ENCODE results near the gene IL17C.
A peak's percentile ranks its signal among the peaks of the same experiment; 100 is the strongest.

Gene IL17C

DNA sequence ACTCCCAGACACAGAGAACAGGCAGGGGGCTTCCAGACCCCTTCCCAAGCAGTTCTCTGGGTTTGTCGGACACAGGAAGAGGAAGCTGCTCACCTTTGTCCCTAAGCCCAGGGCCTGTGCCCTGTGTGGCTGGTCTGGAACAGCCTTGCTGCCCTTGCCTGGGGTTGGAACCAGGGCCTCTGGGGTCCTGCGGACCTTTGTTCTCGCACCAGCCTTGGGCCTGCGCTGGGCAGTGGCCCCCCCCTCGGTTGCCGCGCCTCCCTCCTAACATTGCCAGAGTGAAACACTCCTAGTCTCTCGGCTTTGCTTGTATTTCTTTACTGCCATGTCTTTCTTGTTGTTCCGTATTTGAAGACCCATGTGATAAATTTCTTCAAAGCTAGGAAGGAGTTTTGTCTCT lies 8.5 kb upstream of the IL17C start:
- no peak for DNase-seq

DNA sequence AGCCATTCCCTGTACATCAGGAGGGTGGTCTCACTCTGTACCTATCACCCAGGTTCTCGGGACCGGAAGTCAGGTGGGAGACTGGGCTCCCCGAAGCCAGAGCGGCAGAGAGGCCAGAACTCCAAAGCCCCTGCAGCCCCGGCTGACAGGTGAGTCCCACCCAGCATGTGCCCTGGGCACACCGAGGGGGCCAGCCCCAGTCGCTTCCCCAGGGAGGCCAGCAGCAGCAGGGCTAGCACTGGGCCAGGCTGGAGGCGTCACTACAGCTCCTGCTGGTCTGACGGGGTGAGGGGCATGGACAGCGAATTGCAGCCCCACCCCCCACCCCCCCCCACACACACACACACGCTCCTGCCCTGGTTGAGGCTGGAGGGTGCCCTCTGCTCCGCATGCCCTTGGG lies 7.9 kb upstream of the IL17C start:
- DNase-seq: no peak

DNA sequence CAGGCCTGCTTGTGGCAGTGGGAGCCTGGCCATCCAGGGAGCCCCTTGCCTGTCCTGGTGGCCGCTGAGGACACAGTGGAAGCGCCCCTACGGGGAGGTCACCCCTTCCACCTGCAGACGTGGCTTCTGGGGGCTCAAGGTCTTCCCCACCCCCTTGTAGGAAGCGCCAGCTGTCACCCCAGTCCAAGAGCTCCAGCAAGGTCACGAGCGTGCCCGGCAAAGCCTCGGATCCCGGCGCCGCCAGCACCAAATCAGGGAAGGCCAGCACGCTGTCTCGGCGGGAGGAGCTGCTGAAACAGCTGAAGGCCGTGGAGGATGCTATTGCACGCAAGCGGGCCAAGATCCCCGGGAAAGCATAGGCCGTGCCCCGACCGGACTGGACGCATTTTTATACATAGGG lies 7.4 kb upstream of the IL17C start:
- no peak for DNase-seq

DNA sequence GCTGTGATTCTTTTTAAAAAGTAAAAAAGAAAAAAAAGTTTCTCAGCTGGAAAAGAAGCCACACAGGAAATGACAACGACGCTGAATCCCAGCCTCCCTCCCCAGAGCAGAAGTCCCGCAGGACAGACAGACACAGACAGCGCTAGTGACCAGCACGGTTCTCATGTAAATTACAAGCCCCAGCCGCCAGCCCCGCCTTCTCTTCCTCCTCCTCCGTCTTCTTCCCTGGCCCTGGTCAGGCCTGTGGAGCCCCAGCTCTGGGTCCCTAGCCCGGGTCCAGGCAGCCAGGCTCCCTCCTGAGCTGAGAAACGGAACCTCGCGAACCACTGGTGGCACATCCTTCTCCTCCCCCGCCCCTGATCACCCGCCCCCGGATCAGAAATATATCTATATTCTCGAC lies 7.0 kb upstream of the IL17C start:
- no peak for DNase-seq

DNA sequence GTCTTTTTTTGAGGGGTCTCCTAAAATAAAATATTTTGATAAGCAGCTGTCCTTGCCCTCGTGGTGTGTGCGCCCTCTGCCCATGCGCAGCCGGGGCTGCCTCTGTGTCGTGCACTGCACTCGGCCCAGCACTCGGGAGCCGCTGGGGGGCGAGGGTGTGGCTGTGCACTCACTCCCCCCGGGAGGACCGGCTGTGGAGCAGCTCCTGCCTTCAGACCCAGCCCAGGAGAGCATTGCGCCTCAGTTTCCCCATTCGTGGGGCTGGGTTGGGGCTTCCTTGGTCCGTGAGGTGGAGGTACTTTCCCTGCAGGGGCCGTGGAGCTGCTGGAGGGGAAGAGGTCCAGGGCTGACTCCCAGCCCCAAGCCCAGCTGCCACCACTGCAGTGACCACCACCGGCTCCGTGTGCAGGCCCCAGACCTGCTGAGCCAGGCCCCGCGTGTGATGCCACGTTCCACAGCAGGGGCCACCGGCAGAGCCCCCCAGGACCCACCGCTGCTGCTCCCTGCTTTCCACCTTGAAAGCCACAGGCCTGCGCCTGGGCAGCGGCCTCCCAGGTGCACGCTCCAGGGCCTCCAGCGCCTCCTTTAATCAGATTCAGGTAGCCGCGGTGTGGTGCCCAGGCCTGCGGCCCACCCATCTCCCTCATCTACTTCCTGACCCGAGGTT lies 6.3 kb upstream of the IL17C start:
- no peak for DNase-seq

DNA sequence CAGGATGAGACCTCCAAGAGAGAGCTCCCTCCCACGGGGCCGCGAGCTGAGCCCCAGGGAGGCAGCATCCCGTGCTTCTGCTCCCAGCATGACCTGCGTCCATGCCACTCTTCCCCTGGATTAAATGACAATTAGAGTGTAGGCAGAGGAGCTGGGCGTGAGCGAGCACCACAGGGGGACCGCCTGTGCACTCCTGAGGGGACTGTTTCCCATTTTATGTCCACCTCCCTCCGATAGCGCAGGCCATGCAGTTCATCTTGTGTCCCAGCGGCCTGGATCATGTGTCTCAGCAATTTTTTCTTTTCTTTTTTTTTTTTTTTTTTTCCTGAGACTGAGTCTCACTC lies 5.8 kb upstream of the IL17C start:
- DNase-seq: no peak

DNA sequence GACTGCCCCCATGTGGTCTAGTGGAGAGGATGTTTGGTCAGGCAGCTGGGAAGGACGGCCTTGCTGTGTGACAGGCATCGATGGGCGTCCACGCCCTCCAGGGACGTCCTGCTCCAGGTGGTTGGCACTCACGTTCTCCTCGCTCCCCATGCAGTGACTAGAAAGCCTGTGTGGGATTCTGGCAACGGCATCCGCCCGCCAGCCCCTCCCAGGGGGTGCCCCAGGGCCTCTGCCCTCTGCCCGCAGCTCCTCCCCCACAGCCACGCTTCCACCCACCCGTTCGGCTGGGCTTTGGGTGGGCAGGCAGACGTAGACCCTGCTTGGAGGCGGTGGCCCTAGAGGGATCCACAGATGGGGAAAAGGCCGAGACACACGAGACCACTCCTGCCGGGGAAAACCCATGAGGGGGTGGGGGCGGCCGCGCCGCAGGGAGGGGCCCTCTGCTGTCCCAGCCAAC lies 4.7 kb upstream of the IL17C start:
- peak; percentile 56 for DNase-seq

DNA sequence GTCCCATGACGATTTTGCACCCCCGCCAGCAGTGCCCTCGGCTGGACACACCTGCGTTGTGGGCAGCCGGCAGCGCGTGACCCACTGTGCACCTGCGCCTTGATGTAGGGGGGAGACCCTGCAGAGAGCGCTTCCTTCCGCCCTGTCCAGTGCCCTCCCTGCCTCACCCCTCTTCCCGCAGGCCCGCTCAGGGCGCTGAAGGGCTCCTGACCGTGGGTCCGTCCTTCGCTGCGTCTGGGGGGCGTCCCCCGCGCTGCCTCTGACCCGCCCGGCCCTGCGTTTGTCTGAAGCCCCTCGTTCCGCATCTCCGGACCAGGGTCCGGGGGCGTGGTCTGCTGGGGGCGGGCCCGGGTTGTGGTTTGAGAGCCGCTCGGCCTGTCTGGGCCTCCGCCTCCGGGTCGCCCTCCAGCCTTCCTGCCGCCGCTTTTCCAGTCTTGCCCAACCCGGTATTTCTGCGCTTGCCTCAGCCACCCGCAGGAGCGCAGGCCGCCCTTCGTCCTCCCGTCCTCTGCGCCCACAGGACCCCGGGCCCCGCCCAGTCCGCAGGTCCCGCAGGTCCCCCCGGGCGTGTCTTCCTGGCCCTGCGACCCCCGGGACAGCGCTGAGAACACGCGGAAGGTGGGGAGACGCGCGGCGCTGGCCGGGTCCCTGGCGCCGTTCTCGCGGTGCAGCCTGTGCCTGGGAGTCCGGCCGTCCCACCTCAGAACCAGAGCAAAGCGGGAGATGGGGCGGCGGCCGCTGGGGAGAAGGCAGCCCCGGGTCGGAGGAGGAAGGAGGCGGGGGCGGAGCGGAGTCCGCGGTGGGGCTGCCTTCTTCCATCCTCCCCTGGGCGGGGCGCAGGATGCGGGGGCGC lies 4.0 kb upstream of the IL17C start:
- peak; percentile 62 for DNase-seq

DNA sequence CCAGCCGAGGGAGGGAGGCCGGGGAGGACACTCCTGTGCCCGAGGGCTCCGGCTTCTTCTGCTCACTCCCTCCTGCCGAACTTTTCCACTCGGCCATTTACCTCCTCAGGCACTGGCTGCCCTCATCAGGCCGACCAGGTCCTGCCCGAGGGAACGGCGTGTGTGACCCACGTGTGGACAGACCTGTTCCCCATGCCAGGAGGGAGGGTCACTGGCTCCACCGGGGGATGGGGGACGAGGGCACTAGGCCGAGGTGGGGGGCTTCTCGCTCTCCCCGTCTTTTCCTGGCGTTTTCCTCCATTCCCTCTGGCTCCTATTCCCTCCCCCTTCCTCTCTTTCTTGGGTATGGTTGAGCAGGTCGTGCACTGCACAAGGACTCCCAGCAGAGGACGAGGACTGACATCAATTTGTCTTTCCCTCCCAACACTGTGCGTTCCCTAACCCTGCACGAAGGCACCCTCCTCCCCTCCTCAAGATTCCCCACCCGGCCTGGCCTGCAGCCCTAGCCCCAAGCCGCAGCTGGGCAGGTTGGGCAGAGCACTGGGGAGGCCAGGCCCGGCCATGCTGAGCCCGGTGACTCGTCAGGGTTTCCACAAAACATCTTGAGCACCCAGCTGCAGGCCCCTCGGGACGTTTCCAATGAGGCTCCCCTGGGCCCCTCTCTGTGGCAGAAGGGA lies 3.2 kb upstream of the IL17C start:
- no peak for DNase-seq

DNA sequence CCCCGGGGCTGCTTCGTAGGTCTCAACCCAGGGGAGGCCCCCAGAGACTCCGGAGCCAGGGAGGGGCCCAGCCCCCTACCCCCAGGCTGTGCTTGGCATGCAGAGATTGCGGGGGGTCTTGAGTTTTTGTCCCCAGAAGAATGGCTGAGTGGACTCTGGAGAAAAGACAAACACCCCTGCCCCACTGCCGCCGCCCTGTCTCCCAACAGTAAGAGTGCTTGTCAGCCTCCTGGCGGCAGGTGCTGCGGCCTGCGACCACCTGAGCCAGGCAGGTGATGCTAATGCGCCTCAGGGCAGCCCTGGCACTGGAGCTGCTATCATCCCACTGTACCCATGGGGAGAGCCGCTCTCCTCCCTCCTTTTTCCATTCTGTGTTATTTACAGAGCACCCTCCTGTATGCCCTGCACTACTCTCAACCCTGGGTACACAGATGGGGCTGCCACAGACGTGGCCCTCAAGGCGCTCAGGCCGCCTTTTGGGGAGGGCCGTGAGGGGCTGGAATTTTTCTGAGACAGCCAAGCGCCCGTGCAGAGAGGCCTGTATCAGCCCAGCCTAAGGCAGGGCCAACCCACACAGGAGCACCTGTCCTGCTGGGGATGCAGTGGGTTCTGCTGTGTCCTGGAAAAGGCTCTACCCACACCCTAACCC lies 2.6 kb upstream of the IL17C start:
- no peak for DNase-seq

DNA sequence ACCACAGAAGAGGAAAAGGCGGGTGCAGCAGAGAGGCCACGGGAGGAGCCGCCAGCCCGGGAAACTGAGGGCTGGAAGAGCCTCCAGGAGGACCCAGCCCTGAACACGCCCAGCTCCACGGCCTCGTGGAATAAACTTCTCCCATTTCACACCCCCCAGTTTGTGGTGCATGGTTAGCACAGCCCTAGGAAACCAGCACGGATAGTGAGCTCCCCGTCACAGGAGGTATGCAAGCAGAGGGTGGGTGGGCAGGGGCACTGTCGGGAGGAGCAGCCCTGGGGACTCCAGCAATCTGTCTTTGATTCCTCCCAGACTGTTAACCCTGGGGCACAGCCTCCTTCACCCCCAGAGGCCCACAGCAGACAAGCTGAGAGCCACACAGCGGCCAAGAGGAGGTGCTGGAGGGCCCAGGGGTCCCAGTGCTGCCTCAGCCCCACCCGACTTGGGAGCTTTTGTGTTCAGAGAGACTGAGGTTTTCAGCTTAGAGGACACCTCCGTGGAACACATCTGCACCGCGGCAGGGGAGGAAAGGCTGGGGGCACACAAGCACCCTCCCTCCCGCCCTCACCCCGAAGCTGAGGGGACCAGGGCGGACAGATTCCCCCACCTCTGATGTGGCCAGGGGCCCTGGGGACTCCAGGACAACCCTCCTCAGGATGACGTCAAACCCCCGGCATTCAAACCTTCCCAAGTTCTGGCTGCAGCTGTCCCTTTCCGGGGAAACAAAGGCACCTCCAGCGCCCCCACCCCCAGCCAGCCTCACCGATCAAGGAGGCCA lies 1.7 kb upstream of the IL17C start:
- no peak for DNase-seq

DNA sequence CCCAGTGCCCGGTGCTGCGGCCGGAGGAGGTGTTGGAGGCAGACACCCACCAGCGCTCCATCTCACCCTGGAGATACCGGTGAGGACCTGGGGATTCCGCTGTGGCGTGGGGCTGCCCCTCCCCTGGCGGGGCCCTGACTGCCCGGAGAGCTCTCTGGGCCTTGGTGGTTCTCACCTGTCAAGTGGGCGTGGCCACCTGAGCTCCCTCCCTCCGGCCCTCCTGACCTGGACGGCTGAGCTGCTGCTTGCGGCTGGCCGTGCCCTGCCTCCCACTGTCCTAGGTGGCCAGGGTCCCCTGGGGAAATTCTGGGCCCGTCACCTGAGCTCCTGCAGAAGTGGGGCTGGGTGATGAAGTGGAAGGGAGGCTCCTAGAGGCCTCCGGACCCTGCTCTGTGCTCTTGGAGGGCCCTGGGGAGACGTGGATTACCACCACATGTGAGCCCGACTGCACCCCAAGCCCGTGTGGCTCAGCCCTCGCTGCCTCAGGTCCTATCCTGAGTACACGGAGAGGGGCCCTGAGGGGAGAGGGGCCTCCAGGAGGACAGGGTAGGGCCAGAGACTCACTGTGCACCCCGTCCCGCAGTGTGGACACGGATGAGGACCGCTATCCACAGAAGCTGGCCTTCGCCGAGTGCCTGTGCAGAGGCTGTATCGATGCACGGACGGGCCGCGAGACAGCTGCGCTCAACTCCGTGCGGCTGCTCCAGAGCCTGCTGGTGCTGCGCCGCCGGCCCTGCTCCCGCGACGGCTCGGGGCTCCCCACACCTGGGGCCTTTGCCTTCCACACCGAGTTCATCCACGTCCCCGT lies 1.1 kb downstream of the IL17C start:
- DNase-seq: no peak

DNA sequence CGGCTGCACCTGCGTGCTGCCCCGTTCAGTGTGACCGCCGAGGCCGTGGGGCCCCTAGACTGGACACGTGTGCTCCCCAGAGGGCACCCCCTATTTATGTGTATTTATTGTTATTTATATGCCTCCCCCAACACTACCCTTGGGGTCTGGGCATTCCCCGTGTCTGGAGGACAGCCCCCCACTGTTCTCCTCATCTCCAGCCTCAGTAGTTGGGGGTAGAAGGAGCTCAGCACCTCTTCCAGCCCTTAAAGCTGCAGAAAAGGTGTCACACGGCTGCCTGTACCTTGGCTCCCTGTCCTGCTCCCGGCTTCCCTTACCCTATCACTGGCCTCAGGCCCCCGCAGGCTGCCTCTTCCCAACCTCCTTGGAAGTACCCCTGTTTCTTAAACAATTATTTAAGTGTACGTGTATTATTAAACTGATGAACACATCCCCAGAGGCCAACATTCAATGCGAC lies 1.7 kb downstream of the IL17C start:
- DNase-seq: no peak

DNA sequence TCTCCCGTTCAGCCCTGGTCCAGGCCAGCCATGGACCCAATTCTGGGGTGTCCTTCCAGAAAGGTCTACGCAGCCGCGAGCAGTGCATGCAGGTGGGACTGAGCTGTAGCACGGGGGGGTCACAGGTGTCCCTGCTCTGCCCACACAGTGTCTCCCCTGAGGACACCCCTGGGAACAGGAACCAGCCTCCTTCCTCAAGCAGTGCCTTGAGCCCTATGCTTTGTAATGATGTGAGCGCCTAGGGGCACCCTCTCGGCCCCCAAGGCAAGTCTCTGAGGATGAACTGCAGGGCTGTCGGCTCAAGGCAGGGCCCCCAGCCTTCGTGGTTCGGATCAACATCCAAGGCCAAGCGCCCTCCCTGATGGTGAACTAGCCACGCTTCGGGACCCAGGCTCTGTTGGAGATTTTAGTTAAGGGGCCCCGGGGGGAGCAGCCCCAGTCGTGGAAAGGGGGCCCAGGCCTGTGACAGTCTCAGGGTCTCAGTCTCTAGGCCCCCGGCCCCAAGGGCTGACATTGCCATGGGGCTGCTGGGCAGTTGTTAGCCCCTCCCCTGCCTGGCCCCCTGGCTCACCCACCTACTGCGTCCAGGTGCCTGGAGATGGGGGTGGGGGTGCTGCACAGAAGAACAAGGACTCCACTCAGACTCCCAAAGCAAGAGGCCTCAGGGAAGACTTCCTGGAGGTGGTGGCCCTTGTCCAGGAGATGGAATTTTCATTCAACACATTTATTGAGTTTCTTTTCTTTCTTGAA lies 2.3 kb downstream of the IL17C start:
- no peak for DNase-seq

DNA sequence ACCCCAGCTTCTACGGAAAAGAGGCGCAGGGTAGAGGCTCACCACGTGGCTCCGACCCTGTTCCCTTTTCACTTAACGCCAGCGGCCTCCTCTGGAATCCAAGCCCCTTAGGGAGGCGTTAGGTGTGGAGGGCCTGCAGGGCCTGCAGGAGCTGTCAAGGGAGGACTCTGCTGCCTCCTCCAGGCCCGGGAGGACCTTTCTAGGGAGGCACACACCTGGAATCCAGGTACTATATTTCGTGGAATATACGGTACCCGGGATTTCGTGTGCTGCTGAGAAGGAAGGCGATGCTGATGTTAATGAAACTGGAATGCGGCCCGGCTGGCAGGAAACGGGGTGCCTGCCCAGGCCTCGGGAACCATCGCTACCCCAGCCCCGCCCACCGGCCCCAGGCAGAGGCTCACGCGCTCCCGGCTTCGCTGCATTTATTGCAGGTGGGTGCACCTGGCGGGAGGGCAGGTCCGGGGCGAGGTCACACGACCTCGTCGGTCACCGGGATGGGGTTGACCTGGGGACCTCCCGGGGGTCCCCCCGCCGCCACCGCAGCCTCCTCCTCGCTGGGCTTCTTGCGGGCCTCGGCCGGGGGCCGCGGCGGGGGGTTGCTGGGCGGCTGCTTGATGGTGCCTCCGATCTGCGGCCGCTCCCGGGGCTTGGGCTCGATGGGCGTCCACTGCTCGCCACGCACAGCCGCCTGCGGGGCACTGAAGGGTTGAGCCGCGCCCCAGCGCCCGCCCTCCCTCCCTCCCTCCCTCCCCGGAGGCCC lies 4.7 kb downstream of the IL17C start:
- no peak for DNase-seq

DNA sequence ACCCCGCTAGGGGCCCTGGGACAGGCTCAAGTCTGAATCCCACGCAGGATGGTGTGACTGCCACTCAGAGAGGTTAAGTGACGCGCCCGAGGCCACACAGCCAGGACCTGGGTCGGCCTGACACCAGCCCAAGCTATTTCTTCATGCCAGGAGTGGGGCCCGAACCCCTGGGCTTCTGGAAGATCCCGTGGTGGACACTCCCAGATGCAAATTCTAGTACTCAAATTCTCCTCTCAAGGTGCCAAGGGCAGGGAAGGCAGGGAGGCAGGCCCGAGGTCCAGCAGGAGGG lies 5.2 kb downstream of the IL17C start:
- DNase-seq: no peak

DNA sequence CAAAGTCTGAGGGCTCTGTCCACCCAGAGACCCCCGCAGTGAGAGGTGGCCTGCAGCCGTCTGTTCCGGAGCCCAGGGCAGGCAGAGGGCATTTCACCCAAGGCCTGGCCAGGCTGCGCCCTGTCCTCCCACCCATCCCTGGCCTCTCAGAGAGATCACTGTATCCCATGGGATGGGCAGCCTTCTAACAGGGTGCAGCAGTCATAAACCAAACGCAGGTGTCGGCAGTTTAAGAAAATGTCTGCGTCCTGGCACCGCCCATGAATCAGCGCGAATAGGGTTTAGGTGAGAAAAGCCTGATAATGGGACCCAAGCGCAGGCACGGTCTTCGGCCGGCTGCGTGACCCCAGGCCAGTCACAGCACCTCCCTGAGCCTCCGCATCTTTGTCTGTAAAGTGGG lies 7.1 kb downstream of the IL17C start:
- no peak for DNase-seq

DNA sequence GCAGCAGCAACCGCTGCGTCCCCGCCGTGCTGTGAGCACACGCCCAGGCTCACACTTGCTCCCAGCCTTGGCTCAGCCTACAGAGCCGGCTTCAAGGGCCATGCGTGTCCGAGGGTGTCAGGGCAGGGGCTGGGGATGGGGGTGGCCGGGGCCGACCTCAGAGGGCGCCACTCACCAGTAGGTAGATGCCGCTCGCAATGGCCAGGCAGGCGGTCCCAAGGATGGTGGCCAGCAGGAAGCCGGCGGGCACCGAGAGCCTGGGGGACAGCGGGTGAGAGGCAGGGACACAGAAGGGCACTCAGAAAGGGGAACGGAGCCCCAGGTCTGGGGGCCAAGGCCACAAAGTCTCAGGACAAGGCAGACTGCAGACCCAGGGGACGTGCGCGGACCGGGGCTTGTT lies 7.6 kb downstream of the IL17C start:
- DNase-seq: no peak

DNA sequence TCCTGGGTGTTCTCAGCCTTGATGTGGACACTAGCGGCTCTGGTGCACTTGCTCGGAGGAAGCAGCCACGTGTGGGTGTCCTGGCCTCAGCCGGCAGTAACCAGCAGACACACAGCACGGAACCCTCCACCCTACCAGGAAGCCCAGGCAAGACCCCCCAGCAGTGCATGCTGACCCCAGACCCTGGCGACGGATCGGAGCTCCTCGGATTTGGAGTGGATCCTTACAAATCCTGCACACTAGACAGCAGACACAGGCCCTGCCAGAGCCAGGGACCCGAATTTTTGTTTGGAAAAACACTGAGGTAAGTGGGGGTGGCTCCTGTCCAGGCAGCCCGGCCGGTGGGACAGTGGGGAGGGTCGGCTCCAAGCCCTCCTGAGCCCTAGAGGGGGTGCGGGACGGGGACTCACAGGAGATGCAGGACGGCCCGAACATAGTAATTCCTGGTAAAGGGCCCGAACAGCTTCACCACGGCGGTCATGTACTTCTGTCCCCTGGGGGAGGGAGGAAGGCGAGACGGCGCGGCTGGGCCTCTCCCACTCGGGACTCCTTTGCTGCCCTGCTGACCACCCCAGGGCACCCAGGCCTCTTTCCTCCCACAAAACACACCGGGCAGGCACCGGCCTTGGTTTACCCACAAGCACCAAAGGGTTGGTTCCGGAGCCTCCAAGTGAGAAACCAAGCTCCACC lies 8.1 kb downstream of the IL17C start:
- DNase-seq: no peak
